Measurements from ENCODE around the gene ERCC1.

DNA sequence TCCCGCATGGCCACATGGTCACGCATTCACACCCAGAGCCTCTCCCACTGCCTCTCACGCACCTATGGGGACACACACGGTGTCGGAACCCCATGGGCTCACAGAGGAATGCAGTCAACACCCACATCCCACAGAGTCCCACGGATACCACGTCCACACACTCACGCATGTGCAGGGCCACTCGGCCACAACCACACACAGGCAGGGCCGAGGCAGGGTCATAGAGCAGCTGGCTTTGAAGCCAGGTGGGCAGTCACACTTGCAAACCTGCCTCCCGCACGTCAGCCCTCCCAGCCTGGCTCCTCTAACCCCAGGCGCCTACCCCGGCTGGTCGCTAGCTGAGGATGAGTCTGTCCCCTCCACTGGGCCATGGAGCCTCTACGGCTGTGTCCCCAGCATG is 61.4 kb downstream of the ERCC1 start:
- TF ChIP-seq TAF1 (IDR thresholded peaks at IDR 0.05; ENCODE audit: low read depth) (no peak), SMC3 (conservative IDR thresholded peaks at IDR 0.05; ENCODE audit: poor library complexity) (no peak), EZH2 (IDR thresholded peaks at IDR 0.05; ENCODE audit: borderline replicate concordance, insufficient read depth, low read length, poor library complexity, severe bottlenecking) (no peak)

Measured in neural cell (in vitro differentiated cells).